Caki2 (cell line): Measurements from ENCODE around the gene STIM2. TPM values are rescaled to one million over a fixed set of nuclear protein-coding genes. Genes with fewer than 3 reads are reported as not detected.
A peak's percentile ranks its signal among the peaks of the same experiment; 100 is the strongest.
"Not testable (repeated sequence)": the region's sequence is repeated elsewhere in the genome, so short reads cannot be mapped to it uniquely, and the experiment has no call there.

ENCODE experiments used
- DNase-seq: peaks from one replicate; pipeline ENCODE4 v3.0.0-alpha.2; 2015; ENCODE audit warnings: low read depth
- in situ Hi-C: cut with HindIII; loops from 2 replicates; pipeline ENCODE4 v1.10.0; 2016; ENCODE audit warnings: low sequenced_read_pairs, low pct_unique_long_range_greater_than_20kb, mixed read lengths
- total RNA-seq: library from RNA; depleted of rRNA; stranded (reverse); fragments of >200 nt; shearing (Covaris generic); gene quantifications from 2 replicates; pipeline ENCODE4 v1.2.3, GENCODE V29; 2014; ENCODE audit warnings: low replicate concordance; rRNA removed

The STIM2 gene
- total RNA-seq, result 17.7 and 26.7 TPM in 2 replicates

DNA sequence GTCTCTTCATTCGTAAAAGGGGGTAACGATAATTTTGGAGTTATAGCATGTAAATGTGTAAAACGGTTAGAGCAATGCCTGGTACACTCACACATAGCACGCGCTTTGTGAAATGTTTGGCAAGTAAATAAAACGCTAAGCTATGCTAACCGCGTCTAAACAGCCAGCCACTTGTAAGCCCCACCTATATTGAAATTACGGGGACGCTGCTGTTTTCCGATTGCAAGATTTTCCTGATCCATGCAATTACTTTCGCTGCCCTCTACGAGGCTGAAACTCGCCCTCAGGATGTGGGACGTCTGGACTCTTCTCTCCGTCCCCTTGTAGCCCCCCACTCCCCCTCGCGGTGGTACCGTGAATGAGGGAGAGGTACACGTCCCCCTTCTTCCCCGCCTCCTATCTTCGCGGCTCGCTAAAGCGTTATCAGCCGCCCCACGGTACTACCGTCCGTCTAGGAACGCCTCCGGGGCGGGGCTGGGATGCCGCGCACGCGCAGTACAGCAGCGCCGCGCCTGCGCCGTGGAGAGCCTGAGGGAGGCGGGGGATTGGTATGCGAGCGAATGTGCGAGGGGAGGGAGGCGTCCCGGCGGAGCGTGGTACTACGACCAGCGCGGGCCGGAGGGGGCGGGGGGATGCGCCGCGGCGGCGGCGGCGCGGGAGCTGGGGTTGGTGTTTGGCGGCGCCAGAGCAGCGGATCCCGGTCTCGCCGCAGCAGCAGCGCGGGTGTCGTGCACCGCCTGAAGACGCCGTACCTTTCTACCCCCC, at the start of gene STIM2:
Gene STIM2 (plus strand): TSS at position 685 of the 765 bp plus-strand sequence.
- peak; percentile 96 for DNase-seq
- in situ Hi-C loops, result no loop called here

- in situ Hi-C loops, result not testable (repeated sequence)
Observed at GRCh38 chr4:26811571-26811970, 49.1 kb upstream of the STIM2 start.

DNA sequence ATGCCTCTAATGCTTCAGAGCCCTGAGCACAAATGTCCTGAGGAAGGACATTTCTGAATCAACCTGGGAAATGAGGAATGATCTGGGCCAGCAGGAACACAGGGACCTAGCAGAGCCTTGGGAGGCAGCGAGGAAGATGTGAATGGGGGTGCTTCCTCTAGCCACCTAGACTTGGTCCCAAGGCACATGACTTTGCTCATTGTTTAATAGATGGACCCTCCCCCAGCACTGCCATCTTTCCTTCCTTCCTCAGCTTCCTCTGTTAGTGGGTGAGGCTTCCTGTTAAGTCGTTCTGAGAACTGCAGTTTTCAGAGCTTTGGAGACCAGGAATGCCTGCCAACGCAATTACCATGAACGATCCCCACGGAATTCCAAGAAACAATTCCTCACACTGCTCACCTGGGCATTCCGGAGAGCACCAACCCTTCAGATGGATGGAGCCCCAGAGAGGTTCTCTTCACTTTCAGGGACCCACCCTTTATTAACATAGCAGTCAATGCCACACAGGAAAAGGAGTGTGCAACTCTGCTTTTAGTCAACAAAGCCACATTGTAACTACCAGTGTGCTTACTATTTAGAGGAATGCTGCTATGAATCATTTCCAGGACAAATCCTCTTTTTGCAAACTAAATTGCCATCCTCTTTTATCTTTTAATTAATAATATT, 48.5 kb upstream of the STIM2 start:
- in situ Hi-C loops, result no loop called here
- DNase-seq, result no peak

More at GRCh38 chr4:26811571-26811970, 49.1 kb upstream of the STIM2 start:
- DNase-seq, result not testable (repeated sequence)

- in situ Hi-C loops, result no loop called here
- DNase-seq, result no peak
Observed at GRCh38 chr4:26813698-26814097, 46.9 kb upstream of the STIM2 start.

DNA sequence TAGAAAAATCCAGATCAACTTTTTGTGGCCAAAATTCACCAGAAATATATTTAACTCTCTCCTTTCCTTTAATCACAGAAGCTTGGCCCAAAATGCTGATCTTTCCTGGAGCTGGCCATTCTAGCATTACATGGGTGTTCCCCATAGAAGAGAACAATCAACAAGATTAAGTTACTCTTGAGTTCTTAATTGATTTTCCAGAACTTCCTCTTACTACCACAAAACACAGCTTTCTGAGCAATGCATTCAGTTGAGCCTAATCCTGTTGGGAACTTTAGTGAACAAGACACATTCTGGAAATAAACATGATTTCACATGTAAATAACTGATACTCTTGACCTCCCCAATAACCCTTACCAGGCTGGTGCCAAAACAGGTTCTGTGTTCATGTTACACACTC, 45.4 kb upstream of the STIM2 start:
- in situ Hi-C loops, result no loop called here
- no peak for DNase-seq

GRCh38 chr4:26815706-26816105, 44.9 kb upstream of the STIM2 start:
- no peak for DNase-seq
- in situ Hi-C loops, result no loop called here

GRCh38 chr4:26819026-26819425, 41.6 kb upstream of the STIM2 start:
- DNase-seq, result no peak
- in situ Hi-C loops, result no loop called here

GRCh38 chr4:26819478-26820095, 41.1 kb upstream of the STIM2 start:
- no peak for DNase-seq
- in situ Hi-C loops, result no loop called here

- in situ Hi-C loops, result no loop called here
Observed at GRCh38 chr4:26820346-26820745, 40.3 kb upstream of the STIM2 start.

DNA sequence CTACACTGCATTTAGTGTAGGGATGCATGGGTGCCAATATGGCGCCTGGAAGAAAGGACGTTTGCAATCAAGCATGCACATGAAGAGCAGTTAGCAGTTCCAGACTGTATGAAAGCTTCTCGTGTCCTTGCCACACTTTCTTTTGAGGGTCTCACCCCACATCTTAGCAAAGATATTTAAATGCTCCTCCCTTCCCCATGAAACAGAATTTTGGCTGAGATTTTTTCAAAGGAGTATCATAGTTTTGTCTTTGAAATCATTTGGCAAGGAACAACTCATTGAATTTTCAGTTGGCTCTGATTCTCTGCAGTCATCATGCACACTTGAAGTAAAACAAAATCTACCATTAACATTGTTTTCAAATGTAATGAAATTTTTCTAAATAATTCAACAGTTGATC, 39.6 kb upstream of the STIM2 start:
- DNase-seq, result no peak
- in situ Hi-C loops, result no loop called here

More at GRCh38 chr4:26820346-26820745, 40.3 kb upstream of the STIM2 start:
- DNase-seq, result no peak

DNA sequence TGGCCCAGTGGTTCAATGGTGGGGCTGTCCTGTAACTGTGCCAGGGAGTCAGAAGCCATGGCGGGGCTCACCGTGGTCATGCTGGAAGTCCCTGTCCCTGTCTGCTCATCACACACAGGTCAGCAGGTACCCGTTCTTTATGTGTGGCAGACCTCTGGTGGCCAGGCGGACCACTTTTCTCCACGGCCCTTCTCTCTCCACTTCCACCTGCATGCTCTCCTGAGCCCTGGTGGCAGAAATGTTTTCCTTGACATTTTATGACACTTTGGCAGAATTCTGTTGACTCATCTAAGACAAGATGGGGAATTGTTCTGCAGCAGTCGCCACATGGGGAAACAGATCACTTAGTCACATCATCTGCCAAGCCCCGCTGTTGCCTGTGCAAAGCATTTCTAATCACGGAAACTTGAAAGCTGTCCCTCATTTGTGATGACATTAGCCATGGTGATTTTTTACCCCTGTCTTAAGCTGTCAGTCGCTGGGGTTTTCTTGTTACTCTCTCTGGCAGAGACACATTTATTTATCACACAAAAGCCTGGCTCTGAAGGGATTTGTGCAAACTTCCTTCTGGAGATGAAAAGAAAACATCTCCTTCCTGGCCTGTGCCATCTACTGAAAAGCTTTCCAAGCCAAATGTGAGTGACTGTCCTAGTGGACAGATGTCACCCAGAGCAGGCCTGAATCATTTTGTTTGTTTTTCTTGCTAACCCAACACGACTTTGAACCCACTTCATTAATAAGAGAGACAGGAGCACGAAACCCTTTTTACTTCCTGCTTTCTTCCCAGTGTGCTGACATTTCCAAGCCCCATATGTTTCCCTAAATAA, 38.8 kb upstream of the STIM2 start:
- DNase-seq, result peak; percentile 64
- in situ Hi-C loops, result no loop called here

- in situ Hi-C loops, result no loop called here
Observed at GRCh38 chr4:26822546-26822945, 38.1 kb upstream of the STIM2 start.

DNA sequence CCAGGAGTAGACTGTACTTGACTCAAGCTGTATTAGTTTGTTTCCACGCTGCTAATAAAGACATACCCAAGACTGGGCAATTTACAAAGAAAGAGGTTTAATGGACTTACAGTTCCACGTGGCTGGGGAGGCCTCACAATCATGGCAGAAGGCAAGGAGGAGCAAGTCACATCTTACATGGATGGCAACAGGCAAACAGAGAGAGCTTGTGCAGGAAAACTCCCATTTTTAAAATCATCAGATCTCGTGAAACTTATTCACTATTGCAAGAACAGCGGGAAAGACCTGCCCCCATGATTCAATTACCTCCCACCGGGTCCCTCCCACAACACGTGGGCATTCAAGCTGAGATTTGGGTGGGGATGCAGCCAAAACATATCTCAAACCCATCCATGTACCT, 37.7 kb upstream of the STIM2 start:
- DNase-seq, result not testable (repeated sequence)

More at GRCh38 chr4:26822546-26822945, 38.1 kb upstream of the STIM2 start:
- DNase-seq, result no peak

GRCh38 chr4:26823583-26823982, 37.1 kb upstream of the STIM2 start:
- in situ Hi-C loops, result no loop called here
- DNase-seq, result no peak

More for the DNA sequence above, 37.7 kb upstream of the STIM2 start:
- in situ Hi-C loops, result not testable (repeated sequence)

GRCh38 chr4:26824667-26825066, 36.0 kb upstream of the STIM2 start:
- DNase-seq, result no peak
- in situ Hi-C loops, result no loop called here

GRCh38 chr4:26826721-26827120, 33.9 kb upstream of the STIM2 start:
- in situ Hi-C loops, result no loop called here
- DNase-seq, result peak; percentile 82

GRCh38 chr4:26827336-26827735, 33.3 kb upstream of the STIM2 start:
- in situ Hi-C loops, DNase-seq: not testable (repeated sequence)

- DNase-seq, result no peak
- in situ Hi-C loops, result no loop called here
Observed at GRCh38 chr4:26827798-26828197, 32.8 kb upstream of the STIM2 start.
